GM12864 (cell line): ENCODE measurements around the gene MGAT5B.

Experiments
- DNase-seq: peaks from one replicate; pipeline ENCODE4 v3.0.0-alpha.2; 2011; ENCODE audit warnings: low read depth
- H3K4me3 ChIP-seq: 2 replicates; pipeline ENCODE4 v1.5.1; 2011; ENCODE audit warnings: mild to moderate bottlenecking, low read depth, low read length, control low read depth
- TF ChIP-seq, protein P1 (sequence below): IDR thresholded peaks from 2 replicates; pipeline ENCODE4 v1.5.1; 2011; ENCODE audit warnings: low read depth, mild to moderate bottlenecking, moderate library complexity, low read length, control low read depth, inconsistent platforms; ENCODE audit errors: missing control alignments

The MGAT5B gene

DNA sequence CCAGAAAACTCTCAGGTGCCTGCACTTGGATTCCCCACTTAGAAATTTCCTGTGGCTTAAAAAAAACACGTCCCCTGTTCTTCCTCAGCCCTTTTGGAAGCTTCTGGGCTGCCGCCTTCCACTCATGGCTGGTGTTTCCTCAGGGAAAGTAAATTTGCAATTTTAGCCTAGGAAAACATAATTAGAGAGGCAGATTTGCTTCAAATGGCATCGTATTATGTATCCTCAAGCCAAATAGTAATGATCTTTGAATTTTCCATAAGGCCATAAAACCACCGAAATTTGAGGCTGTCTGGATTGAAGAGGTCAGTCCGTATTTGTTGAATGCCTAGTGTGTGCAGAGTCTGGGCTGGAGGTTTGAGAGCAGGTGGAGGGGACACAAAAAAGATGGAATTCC, 17.7 kb downstream of the MGAT5B start:
- H3K4me3 ChIP-seq, result no peak overlapping the region
- TF ChIP-seq, protein P1, sequence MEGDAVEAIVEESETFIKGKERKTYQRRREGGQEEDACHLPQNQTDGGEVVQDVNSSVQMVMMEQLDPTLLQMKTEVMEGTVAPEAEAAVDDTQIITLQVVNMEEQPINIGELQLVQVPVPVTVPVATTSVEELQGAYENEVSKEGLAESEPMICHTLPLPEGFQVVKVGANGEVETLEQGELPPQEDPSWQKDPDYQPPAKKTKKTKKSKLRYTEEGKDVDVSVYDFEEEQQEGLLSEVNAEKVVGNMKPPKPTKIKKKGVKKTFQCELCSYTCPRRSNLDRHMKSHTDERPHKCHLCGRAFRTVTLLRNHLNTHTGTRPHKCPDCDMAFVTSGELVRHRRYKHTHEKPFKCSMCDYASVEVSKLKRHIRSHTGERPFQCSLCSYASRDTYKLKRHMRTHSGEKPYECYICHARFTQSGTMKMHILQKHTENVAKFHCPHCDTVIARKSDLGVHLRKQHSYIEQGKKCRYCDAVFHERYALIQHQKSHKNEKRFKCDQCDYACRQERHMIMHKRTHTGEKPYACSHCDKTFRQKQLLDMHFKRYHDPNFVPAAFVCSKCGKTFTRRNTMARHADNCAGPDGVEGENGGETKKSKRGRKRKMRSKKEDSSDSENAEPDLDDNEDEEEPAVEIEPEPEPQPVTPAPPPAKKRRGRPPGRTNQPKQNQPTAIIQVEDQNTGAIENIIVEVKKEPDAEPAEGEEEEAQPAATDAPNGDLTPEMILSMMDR, result no peak
- DNase-seq, result no peak

DNA sequence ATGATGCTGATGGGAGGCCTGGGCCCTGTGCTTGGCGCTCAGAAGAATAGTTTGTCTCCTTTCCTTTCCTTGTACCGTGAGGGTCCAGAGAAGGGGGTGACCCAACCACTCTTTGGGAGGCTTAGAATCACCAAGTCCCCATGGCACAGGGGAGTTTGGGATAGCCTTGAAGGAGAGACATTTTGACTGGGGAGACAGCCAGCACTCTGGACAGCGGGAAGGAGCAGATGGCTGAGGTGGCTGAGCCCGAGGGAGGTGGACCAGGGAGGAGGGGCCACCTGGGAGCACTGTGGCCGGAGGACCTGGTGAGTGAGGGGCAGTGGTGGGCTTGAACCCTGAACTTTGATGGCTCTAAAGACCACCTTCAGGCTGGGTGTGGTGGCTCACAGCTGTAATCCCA, 18.2 kb downstream of the MGAT5B start:
- no peak for DNase-seq
- TF ChIP-seq, protein P1, result no peak
- H3K4me3 ChIP-seq, result no peak overlapping the region

DNA sequence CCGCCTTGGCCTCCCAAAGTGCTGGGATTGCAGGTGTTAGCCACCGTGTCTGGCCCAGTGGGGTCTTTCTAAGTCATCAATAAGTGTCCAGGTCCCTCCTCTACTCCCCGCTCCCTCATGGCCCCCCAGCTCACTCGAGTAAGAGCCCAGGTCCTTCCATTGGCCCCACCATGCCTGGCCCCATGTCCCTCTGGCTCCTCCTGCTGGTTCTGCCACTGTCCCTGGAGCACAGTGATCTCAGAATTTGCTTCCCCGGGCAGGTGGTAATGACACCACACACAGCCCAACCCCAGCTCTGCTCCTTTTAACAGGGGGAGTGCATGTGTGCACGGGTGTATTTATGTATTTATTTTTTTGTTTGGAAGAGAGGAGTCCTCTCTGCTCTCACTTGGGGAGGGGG, 19.6 kb downstream of the MGAT5B start:
- DNase-seq, result no peak
- H3K4me3 ChIP-seq, result no peak overlapping the region
- TF ChIP-seq, protein P1, result no peak

DNA sequence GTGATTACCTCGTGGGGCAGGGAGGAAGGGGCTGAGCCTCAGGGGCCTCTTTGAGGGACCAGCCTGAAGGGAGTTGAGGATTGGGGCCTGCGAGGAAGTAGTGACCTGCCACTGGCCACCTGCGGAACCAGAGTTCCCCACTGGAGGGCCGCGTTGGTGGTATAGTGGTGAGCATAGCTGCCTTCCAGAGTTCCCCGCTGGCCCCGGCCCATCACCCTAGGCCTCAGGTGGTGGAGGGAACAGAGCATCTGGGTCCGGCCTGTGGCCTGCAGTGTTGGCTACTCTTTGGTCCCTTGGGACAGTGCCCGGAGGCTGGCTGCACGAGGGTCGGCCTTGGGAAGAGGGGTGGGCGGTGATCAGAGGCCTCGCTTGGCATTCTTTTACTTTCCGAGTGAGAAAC, 20.5 kb downstream of the MGAT5B start:
- TF ChIP-seq, protein P1, result no peak
- DNase-seq, result no peak
- H3K4me3 ChIP-seq, result no peak overlapping the region

DNA sequence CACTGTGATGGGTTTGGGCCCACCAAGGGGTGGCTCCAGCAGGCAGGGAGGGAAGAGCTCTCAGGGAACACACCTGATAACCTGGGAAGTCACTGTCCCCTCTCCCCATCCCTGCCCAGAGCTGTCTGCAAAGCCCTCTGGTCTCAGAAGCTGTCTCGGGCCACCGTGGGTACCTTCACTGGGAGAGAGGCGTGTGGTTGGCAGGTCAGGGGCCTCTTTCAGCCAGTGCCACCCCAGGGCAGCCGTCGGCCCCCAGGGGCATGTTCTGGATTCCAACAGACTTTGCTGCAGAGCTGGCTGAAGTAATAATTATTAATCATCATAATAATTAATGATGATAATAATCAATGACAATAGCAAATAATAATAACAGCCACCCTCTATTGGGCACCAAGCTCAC, 21.1 kb downstream of the MGAT5B start:
- TF ChIP-seq, protein P1, result no peak
- no peak for DNase-seq
- H3K4me3 ChIP-seq, result no peak overlapping the region

DNA sequence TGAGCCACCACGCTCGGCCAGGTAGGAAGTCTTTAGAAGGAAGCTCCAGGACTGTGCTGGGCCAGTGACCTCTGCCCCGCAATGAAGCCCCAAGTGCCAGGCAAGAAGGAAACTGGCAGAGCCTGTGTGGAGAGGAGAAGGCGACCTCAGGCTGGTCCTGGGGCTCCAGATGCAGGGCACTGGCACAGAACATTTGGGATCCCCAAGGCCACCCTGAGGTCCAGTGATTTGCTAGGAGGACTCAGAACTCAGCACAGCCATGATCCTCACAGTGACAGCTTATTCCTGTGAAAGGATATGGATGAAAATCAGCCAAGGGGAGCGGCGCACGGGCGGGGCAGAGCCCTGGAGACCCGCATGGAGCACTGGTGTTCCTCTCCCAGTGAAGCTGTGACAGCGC, 24.1 kb downstream of the MGAT5B start:
- DNase-seq, result no peak
- H3K4me3 ChIP-seq, result no peak overlapping the region
- TF ChIP-seq, protein P1, result no peak

DNA sequence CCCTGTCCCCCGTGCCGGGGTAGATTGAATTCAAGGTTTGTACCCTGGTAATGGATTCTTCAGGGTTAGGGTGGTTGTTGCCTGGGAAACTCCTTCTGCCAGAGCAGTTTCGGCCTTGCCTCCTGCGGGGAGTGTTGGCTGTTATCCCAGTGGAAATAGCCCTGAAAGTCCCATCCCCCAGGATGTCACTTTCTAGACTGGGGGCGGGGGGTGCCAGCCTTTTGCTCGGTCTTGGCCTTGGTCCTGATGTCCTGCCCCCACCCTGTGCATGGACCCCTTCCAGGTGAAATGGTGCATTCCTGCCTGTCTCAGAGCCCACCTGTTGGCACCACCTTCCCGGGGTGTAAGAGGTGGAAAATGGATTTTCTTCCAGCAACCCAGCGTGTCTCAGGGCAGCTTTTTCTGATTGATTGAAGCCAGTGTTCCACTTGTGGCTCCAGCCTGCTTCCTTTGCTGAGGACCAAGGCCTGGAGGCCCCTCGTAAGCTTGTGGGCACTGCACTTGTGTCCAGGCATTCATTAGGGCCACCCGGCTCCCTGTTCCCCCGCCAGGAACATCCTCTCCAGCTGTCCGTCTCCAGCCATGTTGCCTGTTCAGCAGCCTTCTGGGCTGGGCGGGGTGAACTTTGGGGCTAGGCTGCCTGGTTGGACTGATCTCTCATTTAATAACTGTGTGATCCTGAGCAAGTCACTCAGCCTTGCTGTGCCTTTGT, 25.6 kb downstream of the MGAT5B start:
- TF ChIP-seq, protein P1, result no peak
- H3K4me3 ChIP-seq, result no peak overlapping the region

More for the DNA sequence above, 25.6 kb downstream of the MGAT5B start:
- DNase-seq, result no peak
